Activated CD4-positive, alpha-beta memory T cell treated with anti-CD3 and anti-CD28 coated beads for 36 hours (primary cell): ENCODE measurements around the gene USP32. TPM values are rescaled to one million over a fixed set of nuclear protein-coding genes. Genes with fewer than 3 reads are reported as not detected.
"Not testable (repeated sequence)": the region's sequence is repeated elsewhere in the genome, so short reads cannot be mapped to it uniquely, and the experiment has no call there.

Source experiments
- CTCF ChIA-PET: fragments of 350-600 bp; sonication (Branson Sonifier 250); formaldehyde crosslinking; loops from one replicate; lab custom pipeline; 2021; ENCODE audit warnings: antibody characterized with exemption, inconsistent platforms; lab: Charles Lee
- POLR2A ChIA-PET: fragments of 350-600 bp; sonication (Branson Sonifier 250); formaldehyde crosslinking; loops from one replicate; lab custom pipeline; 2021; ENCODE audit warnings: antibody characterized with exemption; lab: Charles Lee
- DNase-seq: peaks from one replicate; pipeline ENCODE4 v3.0.0-alpha.2; 2020
- H3K27ac Mint-ChIP-seq: one replicate; pipeline ENCODE4 v1.8.0; 2021; ENCODE audit warnings: mixed read lengths
- H3K27me3 Mint-ChIP-seq: one replicate; pipeline ENCODE4 v1.8.0; 2021; ENCODE audit warnings: mixed read lengths
- H3K36me3 Mint-ChIP-seq: one replicate; pipeline ENCODE4 v1.8.0; 2021; ENCODE audit warnings: mixed read lengths
- H3K4me1 Mint-ChIP-seq: one replicate; pipeline ENCODE4 v1.8.0; 2021; ENCODE audit warnings: low read depth, mixed read lengths
- H3K4me3 Mint-ChIP-seq: one replicate; pipeline ENCODE4 v1.8.0; 2021; ENCODE audit warnings: mild to moderate bottlenecking, mixed read lengths
- H3K9me3 Mint-ChIP-seq: one replicate; pipeline ENCODE4 v1.8.0; 2021; ENCODE audit warnings: mixed read lengths
- intact Hi-C: fragments of 100-400 bp; cut with micrococcal nuclease; formaldehyde crosslinking; loops from one replicate; pipeline ENCODE4 v1.15.1; 2023
- total RNA-seq, 2 experiments: library from RNA; stranded (reverse); gene quantifications; one replicate each; pipeline ENCODE4 v1.2.3, GENCODE V29; 2021

The USP32 gene, protein sequence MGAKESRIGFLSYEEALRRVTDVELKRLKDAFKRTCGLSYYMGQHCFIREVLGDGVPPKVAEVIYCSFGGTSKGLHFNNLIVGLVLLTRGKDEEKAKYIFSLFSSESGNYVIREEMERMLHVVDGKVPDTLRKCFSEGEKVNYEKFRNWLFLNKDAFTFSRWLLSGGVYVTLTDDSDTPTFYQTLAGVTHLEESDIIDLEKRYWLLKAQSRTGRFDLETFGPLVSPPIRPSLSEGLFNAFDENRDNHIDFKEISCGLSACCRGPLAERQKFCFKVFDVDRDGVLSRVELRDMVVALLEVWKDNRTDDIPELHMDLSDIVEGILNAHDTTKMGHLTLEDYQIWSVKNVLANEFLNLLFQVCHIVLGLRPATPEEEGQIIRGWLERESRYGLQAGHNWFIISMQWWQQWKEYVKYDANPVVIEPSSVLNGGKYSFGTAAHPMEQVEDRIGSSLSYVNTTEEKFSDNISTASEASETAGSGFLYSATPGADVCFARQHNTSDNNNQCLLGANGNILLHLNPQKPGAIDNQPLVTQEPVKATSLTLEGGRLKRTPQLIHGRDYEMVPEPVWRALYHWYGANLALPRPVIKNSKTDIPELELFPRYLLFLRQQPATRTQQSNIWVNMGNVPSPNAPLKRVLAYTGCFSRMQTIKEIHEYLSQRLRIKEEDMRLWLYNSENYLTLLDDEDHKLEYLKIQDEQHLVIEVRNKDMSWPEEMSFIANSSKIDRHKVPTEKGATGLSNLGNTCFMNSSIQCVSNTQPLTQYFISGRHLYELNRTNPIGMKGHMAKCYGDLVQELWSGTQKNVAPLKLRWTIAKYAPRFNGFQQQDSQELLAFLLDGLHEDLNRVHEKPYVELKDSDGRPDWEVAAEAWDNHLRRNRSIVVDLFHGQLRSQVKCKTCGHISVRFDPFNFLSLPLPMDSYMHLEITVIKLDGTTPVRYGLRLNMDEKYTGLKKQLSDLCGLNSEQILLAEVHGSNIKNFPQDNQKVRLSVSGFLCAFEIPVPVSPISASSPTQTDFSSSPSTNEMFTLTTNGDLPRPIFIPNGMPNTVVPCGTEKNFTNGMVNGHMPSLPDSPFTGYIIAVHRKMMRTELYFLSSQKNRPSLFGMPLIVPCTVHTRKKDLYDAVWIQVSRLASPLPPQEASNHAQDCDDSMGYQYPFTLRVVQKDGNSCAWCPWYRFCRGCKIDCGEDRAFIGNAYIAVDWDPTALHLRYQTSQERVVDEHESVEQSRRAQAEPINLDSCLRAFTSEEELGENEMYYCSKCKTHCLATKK (N-terminal part only)
- total RNA-seq: 10 to 100 TPM; 34.4 to 35.8 TPM

GRCh38 chr17:60392042-60392844 is at the start of gene USP32:
Gene USP32 (minus strand): TSS chr17:60392133. CDS start chr17:60391939, 194 bp downstream.
- CTCF ChIA-PET: interaction anchor here (1.2 kb wide), 1 partner anchor 36 kb away, joined by 4 read pairs; no protein-coding TSS in a partner anchor
- H3K4me1 Mint-ChIP-seq: peaks cover 42% of the 10 kb centered on the region

GRCh38 chr17:60439501-60439900 is 47.6 kb upstream of the USP32 start:
- no peak overlapping the region for H3K27ac Mint-ChIP-seq
- H3K4me1 Mint-ChIP-seq: peaks cover 3% of the 10 kb centered on the region
- POLR2A ChIA-PET: no interaction called here
- H3K36me3 Mint-ChIP-seq: no peaks in the 10 kb centered on the region
- no peaks in the 10 kb centered on the region for H3K9me3 Mint-ChIP-seq
- DNase-seq: no peak
- intact Hi-C loops: loop anchor here (5.0 to 10.0 kb wide), 2 partner anchors 207 to 405 kb away; no protein-coding TSS in a partner anchor
- CTCF ChIA-PET: no interaction called here
- no peak overlapping the region for H3K4me3 Mint-ChIP-seq
- H3K27me3 Mint-ChIP-seq: peaks cover 2% of the 10 kb centered on the region

More at GRCh38 chr17:60392042-60392844, at the start of gene USP32:
- DNase-seq: peak; percentile 100
- H3K27me3 Mint-ChIP-seq: no peaks in the 10 kb centered on the region
- no peaks in the 10 kb centered on the region for H3K36me3 Mint-ChIP-seq
- H3K4me3 Mint-ChIP-seq: peak within 1 kb of the TSS; percentile 93
- no peaks in the 10 kb centered on the region for H3K9me3 Mint-ChIP-seq
- POLR2A ChIA-PET: interaction anchor here (0.6 to 2.1 kb wide), 10 partner anchors 16 to 1001 kb away, joined by 3 to 13 read pairs (median 4); partner anchors contain the start of genes PPM1D and RNFT1
- H3K27ac Mint-ChIP-seq: peak within 1 kb of the TSS; percentile 97
- intact Hi-C loops: loop anchor here (1.0 to 5.0 kb wide), 4 partner anchors 37 to 775 kb away; partner anchors contain the start of genes BCAS3 and CLTC

DNA sequence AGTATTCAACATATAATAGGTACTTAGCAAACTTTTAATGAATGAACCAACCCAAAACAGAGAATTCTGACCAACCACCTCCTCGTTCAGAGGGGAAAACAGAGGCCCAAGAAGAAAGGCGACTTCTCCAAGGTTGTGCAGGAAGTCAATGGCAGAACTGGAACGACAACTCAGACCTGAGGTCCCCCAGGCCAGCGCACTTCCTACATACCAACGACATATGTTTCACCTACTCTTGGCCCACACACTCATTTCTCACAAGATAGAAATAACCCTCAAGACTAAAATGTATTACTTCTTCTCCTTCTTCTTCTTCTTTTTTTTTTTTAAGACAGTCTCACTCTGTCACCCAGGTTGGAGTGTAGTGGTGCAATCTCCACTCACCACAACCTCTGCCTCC is 44.7 kb upstream of the USP32 start:
- intact Hi-C loops: loop anchor here (1.0 to 10.0 kb wide), 3 partner anchors 204 to 402 kb away; no protein-coding TSS in a partner anchor
- Mint-ChIP-seq H3K27me3 (peaks cover 2% of the 10 kb centered on the region), H3K27ac (no peak overlapping the region), H3K9me3 (peaks cover 3% of the 10 kb centered on the region), H3K4me3 (no peak overlapping the region), H3K36me3 (no peaks in the 10 kb centered on the region), H3K4me1 (peaks cover 3% of the 10 kb centered on the region)
- POLR2A ChIA-PET: no interaction called here
- CTCF ChIA-PET: interaction anchor here (0.7 to 1.0 kb wide), 3 partner anchors 16 to 400 kb away, joined by 3 to 4 read pairs (median 3); no protein-coding TSS in a partner anchor
- DNase-seq: no peak

- Mint-ChIP-seq H3K36me3 (no peaks in the 10 kb centered on the region), H3K4me3 (no peak overlapping the region), H3K4me1 (peaks cover 3% of the 10 kb centered on the region), H3K27me3 (peaks cover 2% of the 10 kb centered on the region), H3K27ac (no peak overlapping the region), H3K9me3 (peaks cover 3% of the 10 kb centered on the region)
- peak; percentile 62 for DNase-seq
- CTCF ChIA-PET: interaction anchor here (0.7 to 1.0 kb wide), 10 partner anchors 11 to 399 kb away, joined by 3 to 5 read pairs (median 3); no protein-coding TSS in a partner anchor
- POLR2A ChIA-PET: no interaction called here
- intact Hi-C loops: loop anchor here (1.0 to 10.0 kb wide), 3 partner anchors 203 to 401 kb away; no protein-coding TSS in a partner anchor
Observed at GRCh38 chr17:60435244-60436167, 43.6 kb upstream of the USP32 start.

GRCh38 chr17:60433021-60433997 is 41.4 kb upstream of the USP32 start:
- not testable (repeated sequence) for H3K4me3 Mint-ChIP-seq, H3K27me3 Mint-ChIP-seq

GRCh38 chr17:60430561-60430960 is 38.6 kb upstream of the USP32 start:
- H3K9me3 Mint-ChIP-seq, H3K4me1 Mint-ChIP-seq, H3K36me3 Mint-ChIP-seq, H3K27me3 Mint-ChIP-seq, POLR2A ChIA-PET, DNase-seq, H3K4me3 Mint-ChIP-seq, H3K27ac Mint-ChIP-seq: not testable (repeated sequence)
- intact Hi-C loops: loop anchor here (10.0 kb wide), 1 partner anchor 396 kb away; no protein-coding TSS in a partner anchor
- CTCF ChIA-PET: interaction anchor here (0.7 to 2.4 kb wide), 4 partner anchors 9 to 394 kb away, joined by 3 to 7 read pairs (median 3); no protein-coding TSS in a partner anchor

More at GRCh38 chr17:60433021-60433997, 41.4 kb upstream of the USP32 start:
- DNase-seq, H3K36me3 Mint-ChIP-seq, H3K9me3 Mint-ChIP-seq, H3K27ac Mint-ChIP-seq, POLR2A ChIA-PET, H3K4me1 Mint-ChIP-seq: not testable (repeated sequence)
- CTCF ChIA-PET: interaction anchor here (1.2 kb wide), 2 partner anchors 9 to 204 kb away, joined by 3 to 4 read pairs; no protein-coding TSS in a partner anchor
- intact Hi-C loops: loop anchor here (10.0 kb wide), 1 partner anchor 399 kb away; no protein-coding TSS in a partner anchor

- H3K27ac Mint-ChIP-seq, H3K4me1 Mint-ChIP-seq, DNase-seq, H3K27me3 Mint-ChIP-seq, H3K9me3 Mint-ChIP-seq, H3K4me3 Mint-ChIP-seq, POLR2A ChIA-PET, H3K36me3 Mint-ChIP-seq: not testable (repeated sequence)
- intact Hi-C loops: loop anchor here (10.0 kb wide), 1 partner anchor 156 kb away; no protein-coding TSS in a partner anchor
- CTCF ChIA-PET: interaction anchor here (1.0 to 1.1 kb wide), 2 partner anchors 197 to 210 kb away, joined by 3 read pairs; no protein-coding TSS in a partner anchor
Observed at GRCh38 chr17:60428491-60428890, 36.6 kb upstream of the USP32 start.

- ChIA-PET CTCF (no interaction called here), POLR2A (no interaction called here)
- H3K4me3 Mint-ChIP-seq: no peak overlapping the region
- intact Hi-C loops: loop anchor here (10.0 kb wide), 1 partner anchor 158 kb away; no protein-coding TSS in a partner anchor
- no peaks in the 10 kb centered on the region for H3K9me3 Mint-ChIP-seq
- H3K4me1 Mint-ChIP-seq: peaks cover 4% of the 10 kb centered on the region
- no peaks in the 10 kb centered on the region for H3K36me3 Mint-ChIP-seq
- no peak overlapping the region for H3K27ac Mint-ChIP-seq
- no peak for DNase-seq
- H3K27me3 Mint-ChIP-seq: no peaks in the 10 kb centered on the region
Observed at GRCh38 chr17:60426596-60426995, 34.7 kb upstream of the USP32 start.

DNA sequence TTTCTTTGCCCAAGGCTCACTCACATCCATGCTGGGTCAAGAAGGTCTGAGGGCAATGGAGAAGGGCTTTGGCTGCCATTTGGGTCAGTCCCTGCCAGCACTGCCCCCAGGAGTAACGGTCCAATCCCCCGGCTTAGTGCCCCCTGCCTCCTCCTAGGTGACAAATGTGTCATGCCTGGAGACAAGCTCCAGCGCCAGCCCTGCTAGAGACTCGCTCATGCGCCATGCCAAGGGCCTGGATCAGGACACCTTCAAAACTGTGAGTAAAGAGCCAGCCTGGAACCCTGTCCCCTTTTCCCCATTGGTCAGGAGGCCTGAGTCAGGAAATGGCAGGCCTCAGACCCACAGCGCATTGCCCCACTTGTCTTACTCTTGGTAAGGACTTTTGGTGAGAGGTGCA is 33.7 kb upstream of the USP32 start:
- intact Hi-C loops: loop anchor here (10.0 kb wide), 1 partner anchor 159 kb away; no protein-coding TSS in a partner anchor

More for the DNA sequence above, 33.7 kb upstream of the USP32 start:
- ChIA-PET POLR2A (no interaction called here), CTCF (no interaction called here)
- H3K4me1 Mint-ChIP-seq: peaks cover 8% of the 10 kb centered on the region
- no peak overlapping the region for H3K27ac Mint-ChIP-seq
- no peaks in the 10 kb centered on the region for H3K9me3 Mint-ChIP-seq
- no peak overlapping the region for H3K4me3 Mint-ChIP-seq
- H3K27me3 Mint-ChIP-seq: no peaks in the 10 kb centered on the region
- no peaks in the 10 kb centered on the region for H3K36me3 Mint-ChIP-seq
- DNase-seq: no peak
